H1 (cell line): ENCODE results near the gene ELMO1. TPM values are rescaled to one million over a fixed set of nuclear protein-coding genes. Genes with fewer than 3 reads are reported as not detected.

Experiments
- CTCF ChIA-PET: fragments of 300-600 bp; sonication (Branson Sonifier 250); formaldehyde crosslinking; loops from one replicate; lab custom pipeline; 2021; ENCODE audit not compliant: partially characterized antibody; lab: Charles Lee
- POLR2A ChIA-PET: fragments of 300-600 bp; sonication (Branson Sonifier 250); formaldehyde crosslinking; loops from one replicate; lab custom pipeline; 2021; ENCODE audit warnings: inconsistent platforms; ENCODE audit not compliant: partially characterized antibody; lab: Charles Lee
- DNase-seq, 2 experiments: peaks; one replicate each; pipeline versions ENCODE4 v3.0.0 to v3.0.0-alpha.2; 2010 to 2022; ENCODE audit warnings: low spot score in 2 of 2, low read depth in 1 of 2, mixed read lengths in 1 of 2
- FAIRE-seq: peaks from 2 replicates; lab custom pipeline; 2011; peaks lifted over from hg19 to GRCh38; lab: Jason Lieb, UNC
- H2AFZ ChIP-seq: 2 replicates; pipeline ENCODE4 v1.8.1; 2012; ENCODE audit warnings: low read length, inconsistent platforms
- H2AK5ac ChIP-seq: 2 replicates; pipeline ENCODE4 v1.6.1; 2013; ENCODE audit warnings: low read depth, low read length
- H2BK120ac ChIP-seq: replicated peaks from 2 replicates; pipeline ENCODE3; 2013; ENCODE audit warnings: low read depth, low read length, inconsistent platforms
- H2BK12ac ChIP-seq: 2 replicates; pipeline ENCODE4 v1.6.1; 2013; ENCODE audit warnings: low read depth, low read length
- H2BK15ac ChIP-seq: 2 replicates; pipeline ENCODE4 v1.6.1; 2013; ENCODE audit warnings: low read length
- H2BK20ac ChIP-seq: 2 replicates; pipeline ENCODE4 v1.6.1; 2013; ENCODE audit warnings: low read length
- H2BK5ac ChIP-seq: 2 replicates; pipeline ENCODE4 v1.6.1; 2013; ENCODE audit warnings: low read depth, low read length
- H3K14ac ChIP-seq: 2 replicates; pipeline ENCODE4 v1.6.1; 2013; ENCODE audit warnings: inconsistent platforms; ENCODE audit not compliant: insufficient read length
- H3K18ac ChIP-seq: 2 replicates; pipeline ENCODE4 v1.6.1; 2013; ENCODE audit warnings: low read length; ENCODE audit errors: extremely low read depth
- H3K23ac ChIP-seq: 2 replicates; pipeline ENCODE4 v1.6.1; 2013; ENCODE audit warnings: inconsistent platforms; ENCODE audit not compliant: insufficient read length
- H3K23me2 ChIP-seq: 2 replicates; pipeline ENCODE4 v1.6.1; 2013; ENCODE audit warnings: low read depth, low read length
- H3K27ac ChIP-seq: 2 replicates; pipeline ENCODE4 v1.6.1; 2011; ENCODE audit warnings: low read depth, low read length, inconsistent platforms
- H3K27me3 ChIP-seq, 4 experiments: replicated peaks in 1 of 4; 1 replicate in 1 of 4; 2 replicates in 3 of 4; pipeline versions ENCODE4 v1.6.1 to v1.8.1; 2011 to 2013; ENCODE audit warnings: low read length in 3 of 4, mild to moderate bottlenecking in 3 of 4, inconsistent platforms in 2 of 4, mixed read lengths in 2 of 4, moderate library complexity in 1 of 4; ENCODE audit not compliant: control insufficient read depth in 3 of 4, insufficient read depth in 3 of 4; ENCODE audit errors: extremely low read depth in 1 of 4
- H3K36me3 ChIP-seq, 4 experiments: 2 replicates each; pipeline versions ENCODE4 v1.6.1 to v1.8.1; 2011 to 2013; ENCODE audit warnings: mild to moderate bottlenecking in 4 of 4, low read length in 3 of 4, moderate library complexity in 2 of 4, control low read depth in 1 of 4, inconsistent platforms in 1 of 4; ENCODE audit not compliant: insufficient read depth in 4 of 4, control insufficient read depth in 2 of 4
- H3K4ac ChIP-seq: replicated peaks from 2 replicates; pipeline ENCODE3; 2013; ENCODE audit warnings: low read length, low read depth, mixed read lengths, inconsistent platforms; ENCODE audit not compliant: insufficient read length
- H3K4me1 ChIP-seq, 4 experiments: replicated peaks in 1 of 4; 1 replicate in 1 of 4; 2 replicates in 3 of 4; pipeline versions ENCODE4 v1.6.1 to v1.8.1; 2011 to 2013; ENCODE audit warnings: low read length in 3 of 4, inconsistent platforms in 2 of 4, mixed read lengths in 1 of 4; ENCODE audit not compliant: insufficient read depth in 4 of 4, control insufficient read depth in 3 of 4
- H3K4me2 ChIP-seq, 2 experiments: 2 replicates each; pipeline versions ENCODE4 v1.6.1 to v1.8.1; 2011 to 2013; ENCODE audit warnings: low read depth in 2 of 2, low read length in 2 of 2, control low read depth in 1 of 2, inconsistent platforms in 1 of 2, mild to moderate bottlenecking in 1 of 2; ENCODE audit not compliant: insufficient read depth in 1 of 2
- H3K4me3 ChIP-seq, 4 experiments: fragments of 200-600, 300-600 bp in 1 of 4; sonication (generic), shearing (Covaris generic), sonication (Bioruptor Twin) in 1 of 4; 2 replicates each; pipeline versions ENCODE4 v1.5.1 to v1.8.1; 2011 to 2016; ENCODE audit warnings: low read length in 4 of 4, low read depth in 3 of 4, control low read depth in 2 of 4, inconsistent platforms in 2 of 4, mild to moderate bottlenecking in 2 of 4, mixed read lengths in 1 of 4, moderate library complexity in 1 of 4; ENCODE audit not compliant: insufficient read depth in 2 of 4; ENCODE audit errors: extremely low read depth in 1 of 4
- H3K56ac ChIP-seq: replicated peaks from 2 replicates; pipeline ENCODE3; 2013; ENCODE audit warnings: low read depth, mild to moderate bottlenecking, mixed read lengths, low read length, inconsistent platforms; ENCODE audit not compliant: insufficient read length
- H3K79me1 ChIP-seq: 2 replicates; pipeline ENCODE4 v1.6.1; 2013; ENCODE audit warnings: low read depth, low read length, control low read depth
- H3K79me2 ChIP-seq, 2 experiments: 2 replicates each; pipeline versions ENCODE4 v1.6.1 to v1.8.1; 2012 to 2013; ENCODE audit warnings: low read length in 2 of 2, mild to moderate bottlenecking in 2 of 2, inconsistent platforms in 1 of 2; ENCODE audit not compliant: insufficient read depth in 2 of 2, control insufficient read depth in 1 of 2
- H3K9ac ChIP-seq, 4 experiments: replicated peaks in 1 of 4; 1 replicate in 1 of 4; 2 replicates in 3 of 4; pipeline versions ENCODE4 v1.6.1 to v1.8.1; 2011 to 2013; ENCODE audit warnings: low read depth in 3 of 4, low read length in 3 of 4, control low read depth in 2 of 4, mild to moderate bottlenecking in 2 of 4, moderate library complexity in 2 of 4, inconsistent platforms in 1 of 4; ENCODE audit errors: extremely low read depth in 1 of 4
- H3K9me3 ChIP-seq, 2 experiments: 2 replicates each; pipeline versions ENCODE4 v1.6.1 to v1.8.1; 2012 to 2013; ENCODE audit warnings: mild to moderate bottlenecking in 2 of 2, moderate library complexity in 2 of 2, control low read depth in 1 of 2, inconsistent platforms in 1 of 2, low read depth in 1 of 2, low read length in 1 of 2, mixed read lengths in 1 of 2; ENCODE audit not compliant: insufficient read depth in 2 of 2
- H4K20me1 ChIP-seq, 2 experiments: replicated peaks in 1 of 2; 2 replicates each; pipeline versions ENCODE3 to v1.8.1; 2011 to 2013; ENCODE audit warnings: inconsistent platforms in 2 of 2, low read length in 2 of 2, mild to moderate bottlenecking in 1 of 2; ENCODE audit not compliant: insufficient read depth in 2 of 2, control insufficient read depth in 1 of 2
- H4K5ac ChIP-seq: 2 replicates; pipeline ENCODE4 v1.6.1; 2013; ENCODE audit warnings: low read length, low read depth, mixed read lengths, inconsistent platforms; ENCODE audit not compliant: insufficient read length
- H4K8ac ChIP-seq: 2 replicates; pipeline ENCODE4 v1.8.0; 2013; ENCODE audit warnings: mild to moderate bottlenecking, moderate library complexity, low read length, inconsistent platforms; ENCODE audit not compliant: insufficient read depth; ENCODE audit errors: extremely low read depth
- H4K91ac ChIP-seq: replicated peaks from 2 replicates; pipeline ENCODE3; 2013; ENCODE audit warnings: low read length, mixed read lengths, inconsistent platforms; ENCODE audit not compliant: insufficient read length
- GABPA ChIP-seq: IDR thresholded peaks from 2 replicates; pipeline ENCODE4 v1.6.1; 2011; ENCODE audit warnings: mild to moderate bottlenecking, low read length, moderate library complexity, borderline replicate concordance; ENCODE audit not compliant: insufficient read depth
- GTF2F1 ChIP-seq: IDR thresholded peaks from 2 replicates; pipeline ENCODE4 v1.6.1; 2012; ENCODE audit warnings: low read depth, low read length, improper control_type of control experiment, borderline replicate concordance
- JUN ChIP-seq: IDR thresholded peaks from 2 replicates; pipeline ENCODE4 v1.6.1; 2011; ENCODE audit warnings: low read depth, mild to moderate bottlenecking, improper control_type of control experiment, low read length
- SIRT6 ChIP-seq: IDR thresholded peaks from one replicate; pipeline ENCODE4 v1.7.1; 2012; ENCODE audit warnings: low read length, inconsistent platforms
- WGBS, 2 experiments: shearing (Covaris generic) in 1 of 2; methylation state at CpG; one replicate each; pipeline versions ENCODE4 v1.1.6 to v1.1.7; 2013 to 2015; ENCODE audit warnings: low lambda C conversion rate in 2 of 2, mixed read lengths in 2 of 2, inconsistent platforms in 1 of 2, low coverage in 1 of 2, missing lambda C conversion rate in 1 of 2; ENCODE audit not compliant: insufficient replicate concordance in 2 of 2, insufficient coverage in 1 of 2, insufficient read length in 1 of 2; ENCODE audit errors: extremely low coverage in 1 of 2, missing lambda C conversion rate in 1 of 2; 5-methylcytosine and 5-hydroxymethylcytosine counted together
- polyA plus RNA-seq, 7 experiments: library from polyadenylated mRNA; depleted of rRNA in 3 of 7; stranded (reverse) in 5 of 7; unstranded in 2 of 7; fragments of >200 nt in 5 of 7; fragments of 200-250 nt in 2 of 7; gene quantifications; 1 replicate in 5 of 7; 2 replicates in 1 of 7; 4 replicates in 1 of 7; pipeline versions ENCODE4 v1.2.1 to v1.2.3, GENCODE V29; 2011 to 2013; ENCODE audit warnings: missing spikeins in 2 of 7, mixed read lengths in 2 of 7
- total RNA-seq: library from RNA; stranded (reverse); fragmentation: NEBNext Ultra II Directional; extraction: Animal tissue kit (Norgen Biotek cat#: 25700); gene quantifications from 2 replicates; pipeline ENCODE4 v1.2.1, GENCODE V29; 2021

ELMO1 gene
- total and polyA plus RNA-seq, 2 of the 8 experiments (the other 6 are each of a cell fraction or from before 2014, with no cell fraction given): 18.4 to 21.0 TPM

DNA sequence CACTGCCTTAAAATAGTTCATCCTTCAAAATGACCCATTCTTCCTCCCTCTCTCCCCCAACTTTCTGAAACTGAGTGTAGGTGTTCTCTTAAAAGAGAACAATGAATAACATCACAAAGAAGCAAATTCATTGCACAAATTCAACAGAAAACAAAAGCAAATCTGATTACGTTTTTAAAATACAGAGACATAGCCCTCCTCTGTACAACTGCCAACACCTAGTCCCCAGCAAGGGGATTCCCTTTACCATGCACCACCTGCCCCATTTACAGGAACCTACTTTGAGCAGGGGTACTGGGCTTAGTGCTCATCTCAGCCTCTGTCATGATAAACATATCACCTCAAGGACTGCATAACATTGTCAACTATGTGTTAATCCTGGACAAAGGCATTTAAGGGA is 421.6 kb downstream of the ELMO1 start:
- Histone ChIP-seq H3K4me2 (no peak overlapping the region), H2BK15ac (no peak overlapping the region), H3K4me3 (no peak overlapping the region), H3K18ac (no peak overlapping the region), H4K20me1 (no peaks in the 10 kb centered on the region), H3K79me1 (no peaks in the 10 kb centered on the region), H3K27ac (no peak overlapping the region), H3K9me3 (no peaks in the 10 kb centered on the region), H2AK5ac (no peak overlapping the region), H3K4me1 (peaks cover 0 to 11% (median 2%) of the 10 kb centered on the region in 4 experiments; a peak in 2 of 7 replicates), H3K4ac (no peak overlapping the region), H2BK12ac (no peak overlapping the region; the same call in 1 of the 2 replicates), H3K79me2 (no peaks in the 10 kb centered on the region), H4K8ac (no peak overlapping the region), H3K56ac (no peak overlapping the region), H2BK120ac (no peak overlapping the region), H4K91ac (no peak overlapping the region), H3K14ac (no peak overlapping the region), H3K9ac (no peak overlapping the region), H2BK5ac (no peak overlapping the region), H3K23ac (no peak overlapping the region), H2BK20ac (no peak overlapping the region), H3K36me3 (no peaks in the 10 kb centered on the region; a peak in 2 of 8 replicates), H4K5ac (no peak overlapping the region), H3K27me3 (no peaks in the 10 kb centered on the region), H2AFZ (no peak overlapping the region), H3K23me2 (no peaks in the 10 kb centered on the region)
- DNase-seq (no peak), FAIRE-seq (no peak)
- 69% methylated on average over 1 of the region's 1 CpG; no CpG with 5 or more reads in 1 of the 2 experiments for WGBS, 2 experiments
- CTCF ChIA-PET: interaction anchor here (0.8 to 2.3 kb wide), 10 partner anchors 16 to 423 kb away, joined by 3 to 10 read pairs (median 4); no protein-coding TSS in a partner anchor
- TF ChIP-seq JUN (no peak), GTF2F1 (no peak), GABPA (no peak), SIRT6 (no peak)
- POLR2A ChIA-PET: no interaction called here
